Measurements from ENCODE around the gene PPM1H. TPM values are rescaled to one million over a fixed set of nuclear protein-coding genes. Genes with fewer than 3 reads are reported as not detected.
A peak's percentile ranks its signal among the peaks of the same experiment; 100 is the strongest.

PPM1H gene
- total and polyA plus RNA-seq, 11 donors = 1.3 to 9.6 (median 4.9) TPM

DNA sequence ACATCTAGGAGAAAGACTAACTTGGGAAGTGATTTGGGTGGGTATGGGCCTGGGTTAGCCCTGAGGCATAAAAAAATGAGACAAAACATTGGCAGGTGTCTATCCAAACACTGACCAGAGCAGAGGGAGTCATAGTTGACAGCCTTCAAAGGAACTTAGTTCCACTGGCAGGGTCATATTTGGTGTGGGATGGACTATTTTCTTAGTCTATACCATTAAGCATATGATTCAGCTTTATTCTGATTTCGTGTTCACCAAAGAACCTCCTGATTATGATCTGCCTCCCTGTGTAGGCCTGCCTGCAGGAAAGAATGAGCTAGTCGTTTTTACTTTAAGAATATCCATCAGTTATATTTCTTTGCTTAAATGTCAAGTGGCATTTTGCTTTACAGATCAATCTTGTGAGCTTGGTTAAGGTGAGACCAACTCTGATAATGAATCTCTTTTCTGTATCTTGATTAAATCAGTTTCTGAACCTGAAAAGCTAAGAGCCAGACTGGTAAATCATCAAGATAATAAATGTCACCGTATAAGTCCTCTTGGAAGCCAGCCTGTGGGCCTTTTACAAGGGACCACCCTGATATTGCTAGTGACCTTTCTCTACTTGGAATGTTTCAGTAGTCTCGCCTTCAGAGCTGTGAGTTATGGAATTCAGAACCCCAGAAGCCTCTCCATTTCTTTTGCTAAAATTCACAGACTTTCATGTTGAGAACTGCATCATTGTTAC, 285.4 kb downstream of the PPM1H start:
- Histone ChIP-seq H3K9me3 (no peaks in the 10 kb centered on the region), H3K27me3 (no peaks in the 10 kb centered on the region), H3K27ac (no peak overlapping the region), H3K4me3 (no peak overlapping the region), H3K36me3 (peaks cover 0 to 4% (median 0%) of the 10 kb centered on the region in 9 donors), H3K4me1 (peaks cover 0 to 14% (median 0%) of the 10 kb centered on the region in 12 donors)
- ATAC-seq = no peak
- 81 to 85% (median 84%) methylated on average over 4 of the region's 4 CpGs for WGBS, 4 donors
- intact Hi-C loops (cut with DNase I) = no loop called here
- no peak for DNase-seq
- TF ChIP-seq CTCF (IDR thresholded peaks at IDR 0.05) (no peak), POLR2A (IDR thresholded peaks at IDR 0.05) (no peak)

- H3K27ac ChIP-seq = peak overlapping the region in 9 of 12 donors; percentile 5 to 75 (median 43)
- no peak for TF ChIP-seq POLR2A (IDR thresholded peaks at IDR 0.05)
- no peak for TF ChIP-seq CTCF (IDR thresholded peaks at IDR 0.05)
- H3K36me3 ChIP-seq = peaks cover 0 to 4% (median 0%) of the 10 kb centered on the region in 9 donors
- no peak overlapping the region for H3K4me3 ChIP-seq
- H3K9me3 ChIP-seq = no peaks in the 10 kb centered on the region
- WGBS, 4 donors = 38 to 58% (median 42%) methylated on average over 3 of the region's 3 CpGs
- no peaks in the 10 kb centered on the region for H3K27me3 ChIP-seq
- peak; percentile 71 to 96 (median 94) for ATAC-seq
- peak; percentile 48 to 72 (median 64) for DNase-seq
- intact Hi-C loops (cut with DNase I) = no loop called here
- H3K4me1 ChIP-seq = peaks cover 0 to 11% (median 0%) of the 10 kb centered on the region in 12 donors
Measured at GRCh38 chr12:62647586-62647985, 287.4 kb downstream of the PPM1H start.

- no peaks in the 10 kb centered on the region for H3K9me3 ChIP-seq
- WGBS, 4 donors = 95 to 98% (median 97%) methylated on average over 8 of the region's 8 CpGs
- ATAC-seq (no peak), DNase-seq (no peak)
- H3K27ac ChIP-seq = no peak overlapping the region
- no peak overlapping the region for H3K4me3 ChIP-seq
- TF ChIP-seq CTCF (IDR thresholded peaks at IDR 0.05) (no peak), POLR2A (IDR thresholded peaks at IDR 0.05) (no peak)
- intact Hi-C loops (cut with DNase I) = no loop called here
- no peaks in the 10 kb centered on the region for H3K27me3 ChIP-seq
- H3K4me1 ChIP-seq = peaks cover 0 to 12% (median 0%) of the 10 kb centered on the region in 12 donors
- peaks cover 0 to 4% (median 0%) of the 10 kb centered on the region in 9 donors for H3K36me3 ChIP-seq
Measured at GRCh38 chr12:62646566-62646965, 288.4 kb downstream of the PPM1H start.

GRCh38 chr12:62643486-62643885, 291.5 kb downstream of the PPM1H start:
- no peak overlapping the region for H3K27ac ChIP-seq
- H3K4me3 ChIP-seq = no peak overlapping the region
- no peak for DNase-seq
- 81 to 94% (median 88%) methylated on average over 2 of the region's 2 CpGs for WGBS, 4 donors
- peaks cover 0 to 4% (median 0%) of the 10 kb centered on the region in 9 donors for H3K36me3 ChIP-seq
- intact Hi-C loops (cut with DNase I) = no loop called here
- TF ChIP-seq POLR2A (IDR thresholded peaks at IDR 0.05) (no peak), CTCF (IDR thresholded peaks at IDR 0.05) (no peak)
- H3K9me3 ChIP-seq = peaks cover 0 to 2% (median 0%) of the 10 kb centered on the region in 12 donors
- ATAC-seq = no peak
- no peaks in the 10 kb centered on the region for H3K27me3 ChIP-seq
- H3K4me1 ChIP-seq = peaks cover 0 to 23% (median 0%) of the 10 kb centered on the region in 12 donors

All from heart left ventricle (tissue), 16 donors.